ENCODE data around the gene MMP14.

Gene MMP14

DNA sequence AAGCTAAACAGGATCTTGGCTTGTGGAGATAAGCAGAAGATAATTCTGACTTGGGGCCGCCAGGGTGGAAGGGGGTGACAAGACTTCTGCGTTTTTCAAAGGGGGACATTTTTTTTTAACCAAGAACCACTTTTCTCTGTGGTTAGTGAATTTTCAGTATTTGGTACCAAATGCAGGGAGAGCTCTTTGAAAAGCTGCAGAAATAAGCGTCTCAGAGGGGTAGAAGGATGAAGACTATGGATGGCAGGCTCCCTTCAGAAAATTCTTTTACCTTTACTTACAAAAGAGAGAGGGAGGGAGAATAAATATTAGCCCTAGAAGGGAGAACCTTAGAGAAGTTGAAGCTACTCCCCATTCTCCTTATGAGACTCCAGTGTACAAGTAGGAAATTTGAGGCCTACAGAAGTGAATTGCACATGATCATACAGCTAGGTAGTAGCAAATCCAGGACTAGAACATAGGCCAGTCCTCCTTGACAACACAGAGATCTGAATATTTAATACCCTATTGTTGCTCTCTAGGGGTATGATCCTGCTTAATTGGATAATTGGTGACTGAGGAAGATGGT, 5.9 kb upstream of the MMP14 start:
- no peak for DNase-seq
- peaks cover 2% of the 10 kb centered on the region for H3K4me1 ChIP-seq (ENCODE audit: control insufficient read depth, insufficient read depth, low read depth, low read length)
- no peak overlapping the region for H3K4ac ChIP-seq (ENCODE audit: low read depth in 1 of 2, low read length in 2 of 2)
- peak overlapping the region in 1 of 2 experiments; percentile 92 for H3K4me3 ChIP-seq (ENCODE audit: insufficient read depth in 1 of 2, low read depth in 1 of 2, low read length in 2 of 2)
- no peak overlapping the region for H3K27ac ChIP-seq (ENCODE audit: low read length, poor library complexity, severe bottlenecking)
- H2BK5ac ChIP-seq (ENCODE audit: low read depth, low read length, poor library complexity, severe bottlenecking), result no peak overlapping the region
- H3K36me3 ChIP-seq (ENCODE audit: control insufficient read depth in 1 of 2, insufficient read depth in 2 of 2, low read depth in 1 of 2, low read length in 2 of 2), result peaks cover 17 to 35% of the 10 kb centered on the region in 2 experiments
- H3K27me3 ChIP-seq (ENCODE audit: control insufficient read depth in 1 of 2, insufficient read depth in 1 of 2, low read length in 2 of 2), result no peaks in the 10 kb centered on the region
- no peak overlapping the region for H3K14ac ChIP-seq (ENCODE audit: low read length in 2 of 2)
- peak overlapping the region; percentile 95 for H3K4me2 ChIP-seq (ENCODE audit: low read length, poor library complexity, severe bottlenecking)
- H4K91ac ChIP-seq (ENCODE audit: low read length), result no peak overlapping the region
- H3K9me3 ChIP-seq (ENCODE audit: control insufficient read depth, low read length), result no peaks in the 10 kb centered on the region
- H2BK15ac ChIP-seq (ENCODE audit: low read depth, poor library complexity, severe bottlenecking), result no peak overlapping the region
- peak overlapping the region; percentile 80 for H2BK120ac ChIP-seq (ENCODE audit: low read depth, low read length)
- H2AFZ ChIP-seq (ENCODE audit: low read depth, low read length), result no peak overlapping the region
- H3K23ac ChIP-seq (ENCODE audit: low read length in 2 of 2), result no peak overlapping the region
- no peak overlapping the region for H4K8ac ChIP-seq (ENCODE audit: low read length)
- H2AK5ac ChIP-seq (ENCODE audit: low read length, severe bottlenecking), result no peak overlapping the region
- peak overlapping the region; percentile 93 for H3K9ac ChIP-seq (ENCODE audit: low read length)
- H2BK12ac ChIP-seq (ENCODE audit: low read length in 2 of 2), result no peak overlapping the region
- no peak overlapping the region for H3K18ac ChIP-seq (ENCODE audit: low read depth in 1 of 2, low read length in 2 of 2)
- WGBS, result 3% methylated on average over 2 of the region's 3 CpGs
- peaks cover 4% of the 10 kb centered on the region for H3K79me1 ChIP-seq (replicated peaks; ENCODE audit: low read length, poor library complexity, severe bottlenecking)

DNA sequence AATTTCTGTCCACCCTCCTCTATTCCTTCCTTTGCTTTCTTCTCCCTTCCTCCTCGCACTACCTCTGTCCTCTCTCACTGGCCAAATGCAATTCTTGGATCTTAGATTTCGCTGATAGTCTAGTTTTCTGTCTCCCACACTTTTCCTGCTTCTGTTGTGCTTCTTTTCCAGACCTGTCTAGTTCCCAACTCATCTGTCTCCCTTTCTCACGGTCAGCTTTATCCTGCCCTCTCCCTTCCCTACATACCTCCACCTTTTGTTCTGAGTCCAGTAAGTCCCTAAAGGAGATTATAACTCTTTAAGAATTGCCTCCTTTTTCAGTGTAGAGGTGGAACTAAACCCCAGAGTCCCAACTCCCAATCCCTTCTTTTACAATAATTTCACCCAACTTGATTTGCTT, 880 bp upstream of the MMP14 start:
- Histone ChIP-seq H3K4me2 (ENCODE audit: low read length, poor library complexity, severe bottlenecking) (no peak overlapping the region), H3K9ac (ENCODE audit: low read length) (peak overlapping the region; percentile 100), H3K18ac (ENCODE audit: low read depth in 1 of 2, low read length in 2 of 2) (no peak overlapping the region), H2BK5ac (ENCODE audit: low read depth, low read length, poor library complexity, severe bottlenecking) (no peak overlapping the region), H3K4me3 (ENCODE audit: insufficient read depth in 1 of 2, low read depth in 1 of 2, low read length in 2 of 2) (no peak overlapping the region), H3K27ac (ENCODE audit: low read length, poor library complexity, severe bottlenecking) (peak overlapping the region; percentile 68), H2AFZ (ENCODE audit: low read depth, low read length) (no peak overlapping the region), H2BK12ac (ENCODE audit: low read length in 2 of 2) (peak overlapping the region in 1 of 2 experiments; percentile 38), H4K91ac (ENCODE audit: low read length) (no peak overlapping the region), H3K27me3 (ENCODE audit: control insufficient read depth in 1 of 2, insufficient read depth in 1 of 2, low read length in 2 of 2) (no peaks in the 10 kb centered on the region), H2AK5ac (ENCODE audit: low read length, severe bottlenecking) (peak overlapping the region; percentile 94), H4K8ac (ENCODE audit: low read length) (no peak overlapping the region), H3K9me3 (ENCODE audit: control insufficient read depth, low read length) (no peaks in the 10 kb centered on the region), H3K36me3 (ENCODE audit: control insufficient read depth in 1 of 2, insufficient read depth in 2 of 2, low read depth in 1 of 2, low read length in 2 of 2) (peaks cover 24 to 56% of the 10 kb centered on the region in 2 experiments), H3K4ac (ENCODE audit: low read depth in 1 of 2, low read length in 2 of 2) (no peak overlapping the region), H2BK120ac (ENCODE audit: low read depth, low read length) (no peak overlapping the region), H3K4me1 (ENCODE audit: control insufficient read depth, insufficient read depth, low read depth, low read length) (peaks cover 16% of the 10 kb centered on the region), H3K79me1 (replicated peaks; ENCODE audit: low read length, poor library complexity, severe bottlenecking) (peaks cover 4% of the 10 kb centered on the region), H2BK15ac (ENCODE audit: low read depth, poor library complexity, severe bottlenecking) (no peak overlapping the region), H3K23ac (ENCODE audit: low read length in 2 of 2) (no peak overlapping the region), H3K14ac (ENCODE audit: low read length in 2 of 2) (no peak overlapping the region)
- 94% methylated on average over 3 of the region's 3 CpGs for WGBS
- DNase-seq, result no peak

DNA sequence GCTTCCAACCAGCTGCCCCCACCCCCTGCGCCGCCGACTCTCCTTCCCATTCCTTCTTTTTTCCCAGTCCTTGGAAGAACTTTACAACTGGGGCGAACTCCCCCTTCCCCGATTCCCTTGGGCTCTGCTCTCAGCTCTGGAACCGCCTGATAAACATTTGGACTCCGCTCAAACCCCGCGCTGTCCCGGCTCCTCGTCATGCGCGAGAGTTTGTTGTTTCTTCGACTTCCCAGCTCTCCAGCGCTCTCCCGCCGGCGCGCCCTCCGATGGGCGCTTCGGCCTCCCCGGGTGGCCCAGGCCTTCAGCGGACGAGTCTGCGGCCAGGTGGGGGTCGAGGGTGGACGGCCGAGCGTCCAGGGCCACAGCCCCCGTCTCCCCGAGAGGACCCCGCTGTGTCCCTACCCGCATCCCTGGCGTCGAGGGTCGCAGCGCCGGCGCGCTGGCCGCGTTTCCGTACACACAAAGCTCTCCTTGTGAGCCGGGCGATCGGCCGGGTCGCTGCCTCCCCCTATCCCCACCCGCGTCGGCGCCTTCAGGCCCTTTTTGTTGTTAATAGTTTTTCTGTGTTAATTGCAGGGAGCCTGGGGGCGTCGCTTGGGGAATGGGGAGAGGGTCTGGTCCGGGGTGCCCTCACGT, 847 bp downstream of the MMP14 start:
- DNase-seq, result peak; percentile 73
- no peak overlapping the region for H2BK12ac ChIP-seq (ENCODE audit: low read length in 2 of 2)
- peak overlapping the region; percentile 94 to 95 for H3K4ac ChIP-seq (ENCODE audit: low read depth in 1 of 2, low read length in 2 of 2)
- H3K18ac ChIP-seq (ENCODE audit: low read depth in 1 of 2, low read length in 2 of 2), result peak overlapping the region; percentile 95 to 98
- peak overlapping the region in 1 of 2 experiments; percentile 91 for H3K23ac ChIP-seq (ENCODE audit: low read length in 2 of 2)
- peak overlapping the region; percentile 100 for H3K9ac ChIP-seq (ENCODE audit: low read length)
- H2BK15ac ChIP-seq (ENCODE audit: low read depth, poor library complexity, severe bottlenecking), result peak overlapping the region; percentile 88
- peaks cover 8% of the 10 kb centered on the region for H3K79me1 ChIP-seq (replicated peaks; ENCODE audit: low read length, poor library complexity, severe bottlenecking)
- H4K91ac ChIP-seq (ENCODE audit: low read length), result peak overlapping the region; percentile 94
- peak overlapping the region; percentile 93 for H4K8ac ChIP-seq (ENCODE audit: low read length)
- peaks cover 41 to 62% of the 10 kb centered on the region in 2 experiments for H3K36me3 ChIP-seq (ENCODE audit: control insufficient read depth in 1 of 2, insufficient read depth in 2 of 2, low read depth in 1 of 2, low read length in 2 of 2)
- peak overlapping the region; percentile 69 to 90 for H3K14ac ChIP-seq (ENCODE audit: low read length in 2 of 2)
- peak overlapping the region; percentile 89 to 96 for H3K4me3 ChIP-seq (ENCODE audit: insufficient read depth in 1 of 2, low read depth in 1 of 2, low read length in 2 of 2)
- peak overlapping the region; percentile 90 for H3K27ac ChIP-seq (ENCODE audit: low read length, poor library complexity, severe bottlenecking)
- peak overlapping the region; percentile 96 for H2BK5ac ChIP-seq (ENCODE audit: low read depth, low read length, poor library complexity, severe bottlenecking)
- peak overlapping the region; percentile 34 for H2AK5ac ChIP-seq (ENCODE audit: low read length, severe bottlenecking)
- peak overlapping the region; percentile 82 for H3K4me2 ChIP-seq (ENCODE audit: low read length, poor library complexity, severe bottlenecking)
- peaks cover 19% of the 10 kb centered on the region for H3K4me1 ChIP-seq (ENCODE audit: control insufficient read depth, insufficient read depth, low read depth, low read length)
- no peaks in the 10 kb centered on the region for H3K27me3 ChIP-seq (ENCODE audit: control insufficient read depth in 1 of 2, insufficient read depth in 1 of 2, low read length in 2 of 2)
- H2BK120ac ChIP-seq (ENCODE audit: low read depth, low read length), result peak overlapping the region; percentile 93
- no peak overlapping the region for H2AFZ ChIP-seq (ENCODE audit: low read depth, low read length)
- no peaks in the 10 kb centered on the region for H3K9me3 ChIP-seq (ENCODE audit: control insufficient read depth, low read length)
- under 1% methylated on average over 53 of the region's 57 CpGs for WGBS

DNA sequence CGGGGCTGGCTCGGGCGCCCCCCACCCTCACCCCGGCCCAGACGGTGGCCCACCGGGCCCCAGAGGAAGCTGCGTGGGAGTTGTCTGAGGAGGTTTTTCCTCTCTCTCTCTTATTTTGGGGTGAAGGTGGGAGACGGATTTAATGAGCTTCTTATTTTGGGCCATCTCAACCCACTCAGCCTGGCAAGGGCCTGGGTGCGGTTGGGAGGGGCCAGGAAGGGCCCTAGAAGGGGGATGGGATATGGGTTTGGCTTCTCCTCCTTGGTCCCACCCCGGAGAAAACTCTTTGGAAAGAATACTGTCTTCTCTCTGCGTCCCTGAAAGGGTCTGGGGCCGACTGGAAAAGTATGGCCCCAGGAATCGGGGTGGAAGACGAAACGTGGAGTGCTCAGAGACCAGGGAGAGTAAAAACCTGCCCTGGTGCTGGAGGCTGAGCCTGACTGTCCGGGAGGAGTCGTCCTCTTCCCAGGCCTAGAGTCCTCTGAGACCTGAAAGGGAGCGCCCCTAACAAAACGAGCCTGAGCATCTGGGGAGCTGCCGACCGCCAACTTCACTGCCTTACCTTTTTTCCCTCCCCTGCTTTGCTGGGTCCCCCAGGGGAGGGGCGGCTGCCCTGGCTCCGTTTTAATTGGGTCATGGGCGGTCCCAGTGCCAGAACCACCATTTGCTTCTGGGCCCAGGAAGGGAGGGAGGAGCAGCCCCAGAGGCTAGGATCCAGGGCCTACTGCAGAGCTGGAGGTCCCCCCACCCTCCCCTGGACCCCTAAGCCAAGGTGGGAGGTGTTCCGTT, 1.6 kb downstream of the MMP14 start:
- Histone ChIP-seq H3K9me3 (ENCODE audit: control insufficient read depth, low read length) (no peaks in the 10 kb centered on the region), H2BK5ac (ENCODE audit: low read depth, low read length, poor library complexity, severe bottlenecking) (peak overlapping the region; percentile 50), H2AK5ac (ENCODE audit: low read length, severe bottlenecking) (peak overlapping the region; percentile 57), H3K27ac (ENCODE audit: low read length, poor library complexity, severe bottlenecking) (peak overlapping the region; percentile 90), H3K9ac (ENCODE audit: low read length) (peak overlapping the region; percentile 100), H3K4me1 (ENCODE audit: control insufficient read depth, insufficient read depth, low read depth, low read length) (peaks cover 20% of the 10 kb centered on the region), H3K23ac (ENCODE audit: low read length in 2 of 2) (peak overlapping the region in 1 of 2 experiments; percentile 91), H3K36me3 (ENCODE audit: control insufficient read depth in 1 of 2, insufficient read depth in 2 of 2, low read depth in 1 of 2, low read length in 2 of 2) (peaks cover 48 to 70% of the 10 kb centered on the region in 2 experiments), H2BK120ac (ENCODE audit: low read depth, low read length) (peak overlapping the region; percentile 93), H3K27me3 (ENCODE audit: control insufficient read depth in 1 of 2, insufficient read depth in 1 of 2, low read length in 2 of 2) (no peaks in the 10 kb centered on the region), H2BK15ac (ENCODE audit: low read depth, poor library complexity, severe bottlenecking) (peak overlapping the region; percentile 88), H3K79me1 (replicated peaks; ENCODE audit: low read length, poor library complexity, severe bottlenecking) (peaks cover 12% of the 10 kb centered on the region), H2AFZ (ENCODE audit: low read depth, low read length) (no peak overlapping the region), H3K18ac (ENCODE audit: low read depth in 1 of 2, low read length in 2 of 2) (peak overlapping the region; percentile 95 to 98), H3K4me2 (ENCODE audit: low read length, poor library complexity, severe bottlenecking) (peak overlapping the region; percentile 82), H3K4ac (ENCODE audit: low read depth in 1 of 2, low read length in 2 of 2) (peak overlapping the region; percentile 94 to 95), H4K8ac (ENCODE audit: low read length) (peak overlapping the region; percentile 27), H3K4me3 (ENCODE audit: insufficient read depth in 1 of 2, low read depth in 1 of 2, low read length in 2 of 2) (peak overlapping the region; percentile 89 to 96), H4K91ac (ENCODE audit: low read length) (peak overlapping the region; percentile 84), H3K14ac (ENCODE audit: low read length in 2 of 2) (peak overlapping the region; percentile 19 to 90), H2BK12ac (ENCODE audit: low read length in 2 of 2) (peak overlapping the region; percentile 23 to 70)
- DNase-seq, result peak; percentile 57
- 4% methylated on average over 23 of the region's 25 CpGs for WGBS
